Fibroblast of mammary gland (primary cell): ENCODE results near the gene PREX1.

Experiments used
- DNase-seq: peaks from one replicate; pipeline ENCODE4 v3.0.0-alpha.2; 2010; ENCODE audit warnings: low read depth
- H3K4me3 ChIP-seq: 2 replicates; pipeline ENCODE4 v1.5.1; 2011; ENCODE audit warnings: low read depth, mild to moderate bottlenecking, low read length, moderate library complexity; ENCODE audit not compliant: control insufficient read depth
- TF ChIP-seq, protein P1 (sequence below): conservative IDR thresholded peaks from 2 replicates; pipeline ENCODE4 v1.5.1; 2011; ENCODE audit warnings: low read depth, low read length, inconsistent platforms; ENCODE audit not compliant: control insufficient read depth, insufficient read depth

The PREX1 gene

DNA sequence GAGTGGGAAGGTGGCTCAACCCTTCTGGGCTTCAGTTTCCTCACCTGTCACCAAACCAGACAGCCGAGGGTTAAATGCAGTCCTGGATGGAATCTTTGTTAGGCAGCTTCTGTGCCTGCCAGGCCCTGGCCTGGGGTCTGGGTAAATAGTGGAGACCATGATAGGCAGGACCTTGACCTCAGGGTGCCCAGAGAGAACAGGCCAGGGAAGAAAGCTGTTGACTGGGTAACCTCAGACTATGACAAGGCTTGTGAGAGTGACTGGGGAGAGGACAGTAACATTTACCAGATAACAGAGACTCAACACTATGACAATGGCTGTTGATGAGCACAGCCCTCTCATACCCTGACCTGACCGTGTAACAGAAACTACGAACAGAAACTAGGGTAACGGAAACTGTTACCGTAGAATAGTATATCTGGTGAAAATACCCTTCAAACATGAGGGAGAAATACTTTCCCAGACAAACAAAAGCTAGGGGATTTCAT, 218.3 kb downstream of the PREX1 start:
- no peak overlapping the region for H3K4me3 ChIP-seq
- TF ChIP-seq, protein P1, sequence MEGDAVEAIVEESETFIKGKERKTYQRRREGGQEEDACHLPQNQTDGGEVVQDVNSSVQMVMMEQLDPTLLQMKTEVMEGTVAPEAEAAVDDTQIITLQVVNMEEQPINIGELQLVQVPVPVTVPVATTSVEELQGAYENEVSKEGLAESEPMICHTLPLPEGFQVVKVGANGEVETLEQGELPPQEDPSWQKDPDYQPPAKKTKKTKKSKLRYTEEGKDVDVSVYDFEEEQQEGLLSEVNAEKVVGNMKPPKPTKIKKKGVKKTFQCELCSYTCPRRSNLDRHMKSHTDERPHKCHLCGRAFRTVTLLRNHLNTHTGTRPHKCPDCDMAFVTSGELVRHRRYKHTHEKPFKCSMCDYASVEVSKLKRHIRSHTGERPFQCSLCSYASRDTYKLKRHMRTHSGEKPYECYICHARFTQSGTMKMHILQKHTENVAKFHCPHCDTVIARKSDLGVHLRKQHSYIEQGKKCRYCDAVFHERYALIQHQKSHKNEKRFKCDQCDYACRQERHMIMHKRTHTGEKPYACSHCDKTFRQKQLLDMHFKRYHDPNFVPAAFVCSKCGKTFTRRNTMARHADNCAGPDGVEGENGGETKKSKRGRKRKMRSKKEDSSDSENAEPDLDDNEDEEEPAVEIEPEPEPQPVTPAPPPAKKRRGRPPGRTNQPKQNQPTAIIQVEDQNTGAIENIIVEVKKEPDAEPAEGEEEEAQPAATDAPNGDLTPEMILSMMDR = no peak
- no peak for DNase-seq

DNA sequence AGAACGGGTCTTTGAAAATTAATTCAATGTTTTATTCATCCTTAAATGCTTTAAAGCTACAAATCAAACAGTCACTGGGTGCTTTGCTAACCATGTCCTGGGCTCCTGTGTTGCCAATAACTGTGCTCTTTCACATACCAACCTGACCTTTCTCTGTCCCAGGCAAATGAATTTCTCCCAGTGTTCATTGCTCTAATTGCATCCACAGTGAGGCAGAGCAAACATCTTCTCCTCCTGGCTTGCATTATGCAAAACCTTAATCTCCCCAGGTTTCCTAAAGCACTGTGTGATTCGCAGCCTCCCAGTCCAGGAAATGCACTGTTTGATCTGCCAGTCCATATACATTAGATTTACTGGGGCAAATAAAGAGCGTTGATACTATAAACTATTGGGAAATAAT, 219.0 kb downstream of the PREX1 start:
- no peak for DNase-seq
- H3K4me3 ChIP-seq = no peak overlapping the region
- TF ChIP-seq, protein P1 = no peak

DNA sequence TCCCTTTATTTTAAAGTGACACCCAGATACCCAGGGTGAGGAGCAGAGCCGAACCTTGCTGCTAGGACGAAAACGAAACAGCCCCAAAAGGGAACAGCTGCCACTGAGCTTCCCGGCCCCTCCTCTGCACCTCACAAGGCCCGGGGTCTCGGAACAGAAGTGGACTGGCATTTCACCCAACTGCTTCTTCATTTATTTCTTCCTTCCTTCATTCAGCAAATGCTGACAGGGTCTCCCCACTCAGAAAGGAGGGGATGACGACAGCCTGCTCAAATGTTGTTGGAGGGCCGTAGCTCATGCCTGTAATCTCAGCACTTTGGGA, 220.3 kb downstream of the PREX1 start:
- TF ChIP-seq, protein P1 = no peak
- H3K4me3 ChIP-seq = no peak overlapping the region
- DNase-seq = no peak

DNA sequence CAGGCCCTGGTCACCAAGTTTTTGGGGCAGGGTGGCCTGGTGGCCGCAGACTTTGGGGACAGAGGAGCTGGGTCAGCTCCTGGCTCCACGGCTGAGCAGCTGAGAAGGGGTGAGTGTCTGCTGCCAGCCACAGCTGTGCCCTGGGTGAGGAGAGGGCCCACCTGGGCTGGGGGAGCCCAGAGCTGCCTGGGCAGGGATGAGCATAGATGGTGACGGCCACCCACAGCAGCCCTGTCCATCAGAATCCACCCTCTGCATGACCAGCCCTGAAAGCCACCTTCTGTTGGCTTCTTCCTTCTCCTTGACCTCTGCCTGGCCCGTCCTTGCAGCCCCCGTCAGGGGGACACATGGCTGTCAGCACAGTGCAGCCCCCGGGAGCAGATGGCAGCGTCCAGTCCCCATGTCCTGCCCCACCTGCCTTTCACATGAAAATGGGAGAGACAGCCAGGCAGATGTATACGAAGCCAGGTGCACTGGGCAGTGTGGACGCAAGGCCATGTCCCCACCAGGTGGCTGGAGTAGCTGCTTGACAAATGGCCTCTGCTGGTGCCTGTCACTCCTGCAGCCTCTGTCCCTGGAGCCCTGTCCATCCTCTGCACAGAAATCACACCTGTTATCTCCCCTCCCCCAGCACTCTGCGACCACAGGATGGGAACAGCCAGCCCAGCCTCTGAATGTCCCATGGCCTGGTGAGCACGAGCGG, 220.8 kb downstream of the PREX1 start:
- no peak overlapping the region for H3K4me3 ChIP-seq
- TF ChIP-seq, protein P1 = no peak
- no peak for DNase-seq

DNA sequence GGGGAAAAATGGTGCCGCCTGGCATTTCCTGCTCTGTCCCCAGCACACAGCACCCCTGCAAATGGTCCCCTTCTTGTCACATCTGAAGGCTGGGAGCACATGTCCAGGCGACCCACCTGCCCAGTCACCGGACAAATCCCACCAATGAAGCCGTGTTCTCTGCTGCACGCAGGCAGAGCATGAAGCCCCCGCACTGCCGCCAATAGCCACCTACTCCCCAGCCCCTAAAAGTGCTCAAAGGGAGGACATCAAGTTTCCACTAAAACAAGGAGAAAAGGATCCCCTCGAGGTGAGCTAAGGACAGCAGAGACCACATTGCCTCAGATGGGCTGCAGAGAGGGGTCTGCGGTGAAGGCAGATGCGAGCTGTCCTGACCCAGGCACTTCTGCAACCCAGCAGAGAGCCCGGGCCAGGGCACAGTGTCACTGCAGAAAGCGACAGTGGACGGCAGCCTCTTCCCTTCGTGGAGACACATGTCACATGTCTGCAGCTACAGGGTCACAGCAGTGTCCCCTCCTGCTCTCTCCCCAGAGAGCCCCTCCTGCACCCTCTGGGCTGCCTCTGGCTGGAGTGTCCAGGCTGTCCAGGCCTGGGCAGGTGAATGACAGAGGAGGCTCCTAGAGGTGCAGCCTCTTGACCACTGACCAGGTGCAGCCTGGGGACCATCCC, 221.5 kb downstream of the PREX1 start:
- TF ChIP-seq, protein P1 = no peak
- DNase-seq = no peak
- H3K4me3 ChIP-seq = no peak overlapping the region

DNA sequence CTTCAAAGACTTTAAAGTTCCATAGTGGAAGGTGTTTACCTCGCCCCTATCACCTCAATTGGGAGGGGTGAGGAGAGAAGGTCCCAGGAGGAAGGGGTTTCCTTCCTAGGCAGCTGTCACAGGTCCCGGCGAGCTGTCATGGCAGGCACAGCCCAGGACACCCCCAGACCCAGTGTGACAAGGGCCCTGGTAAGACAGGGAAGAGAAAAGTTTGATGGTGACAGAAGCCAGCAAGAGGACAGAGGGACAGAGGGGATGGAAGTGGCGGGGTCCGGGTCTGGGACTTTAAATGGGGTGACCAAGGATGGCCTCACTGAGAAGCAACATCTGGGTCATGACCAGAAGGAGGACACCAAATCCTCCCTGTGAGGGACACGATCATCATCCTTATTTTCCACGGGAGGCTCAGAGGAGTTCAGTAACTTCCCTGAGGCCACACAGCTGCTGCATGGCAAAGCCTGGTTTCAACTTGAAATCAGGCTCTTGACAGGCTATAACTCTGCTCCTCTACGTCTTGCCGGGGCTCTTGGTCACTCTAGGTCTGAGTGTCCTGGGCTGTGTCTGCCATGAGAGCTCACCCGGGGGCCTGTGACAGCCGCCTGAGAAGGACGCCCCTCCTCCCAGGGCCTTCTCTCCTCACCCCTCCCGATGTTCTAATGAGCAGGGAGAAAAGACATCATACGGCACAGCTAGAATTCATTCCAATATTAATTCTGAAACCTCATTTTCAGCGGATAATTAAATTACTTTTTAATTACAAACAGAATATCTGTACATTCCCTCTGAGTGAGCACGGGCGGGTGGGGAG, 222.2 kb downstream of the PREX1 start:
- TF ChIP-seq, protein P1 = no peak
- no peak for DNase-seq
- no peak overlapping the region for H3K4me3 ChIP-seq
